ENCODE measurements around the gene NR2F2. TPM values are rescaled to one million over a fixed set of nuclear protein-coding genes. Genes with fewer than 3 reads are reported as not detected.

Gene NR2F2
- total and polyA plus RNA-seq, 2 of the 13 experiments (the other 11 are each of a cell fraction or from before 2014, with no cell fraction given): 3.5 to 4.7 TPM

DNA sequence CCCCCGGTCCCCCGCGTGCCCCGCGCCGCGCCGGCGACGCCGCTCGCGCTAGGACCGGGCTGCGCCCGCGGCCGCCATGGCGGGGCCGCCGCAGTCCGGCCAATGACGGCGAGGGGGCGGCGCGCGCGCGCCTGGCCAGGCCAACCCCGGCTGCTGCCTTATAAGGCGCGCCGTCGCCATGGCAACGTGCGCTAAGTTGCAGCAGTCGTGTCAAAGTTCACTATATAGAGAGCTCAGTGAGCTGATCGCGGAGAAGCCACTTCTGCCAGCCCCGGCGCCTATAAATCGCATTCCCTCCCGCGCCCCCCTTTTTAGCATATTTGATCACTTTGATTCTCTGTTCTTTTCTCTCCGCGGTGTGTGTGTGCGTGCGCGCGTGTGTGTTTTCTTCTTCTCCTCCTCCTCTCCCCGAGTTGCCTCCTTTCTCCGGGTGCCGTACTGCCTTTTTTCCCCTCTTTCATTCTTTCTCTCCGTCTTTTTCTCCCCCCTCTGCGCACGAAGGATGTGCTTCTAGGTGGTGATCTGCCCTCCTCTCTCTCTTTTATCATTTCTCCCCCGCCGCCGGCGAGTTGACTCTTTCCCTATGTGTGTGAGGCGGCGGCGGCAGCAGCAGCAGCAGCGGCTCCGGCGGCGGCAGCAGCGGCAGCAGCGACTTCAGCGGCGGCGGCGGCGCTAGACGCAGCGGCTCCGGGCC, at the start of gene NR2F2 (continued):
- peak; percentile 22; the same call in 1 of the 2 replicates for TF ChIP-seq ZBTB25 (CRISPR knock-in tag; IDR thresholded peaks at IDR 0.05)
- no peak for TF ChIP-seq MBNL3 (CRISPR knock-in tag; conservative IDR thresholded peaks at IDR 0.05)
- peak; percentile 56; the same call in 1 of the 2 replicates for TF ChIP-seq SP4 (CRISPR knock-in tag; IDR thresholded peaks at IDR 0.05)
- TF ChIP-seq SOX5 (CRISPR knock-in tag; IDR thresholded peaks at IDR 0.05; ENCODE audit: borderline replicate concordance): no peak
- TF ChIP-seq, protein P1, sequence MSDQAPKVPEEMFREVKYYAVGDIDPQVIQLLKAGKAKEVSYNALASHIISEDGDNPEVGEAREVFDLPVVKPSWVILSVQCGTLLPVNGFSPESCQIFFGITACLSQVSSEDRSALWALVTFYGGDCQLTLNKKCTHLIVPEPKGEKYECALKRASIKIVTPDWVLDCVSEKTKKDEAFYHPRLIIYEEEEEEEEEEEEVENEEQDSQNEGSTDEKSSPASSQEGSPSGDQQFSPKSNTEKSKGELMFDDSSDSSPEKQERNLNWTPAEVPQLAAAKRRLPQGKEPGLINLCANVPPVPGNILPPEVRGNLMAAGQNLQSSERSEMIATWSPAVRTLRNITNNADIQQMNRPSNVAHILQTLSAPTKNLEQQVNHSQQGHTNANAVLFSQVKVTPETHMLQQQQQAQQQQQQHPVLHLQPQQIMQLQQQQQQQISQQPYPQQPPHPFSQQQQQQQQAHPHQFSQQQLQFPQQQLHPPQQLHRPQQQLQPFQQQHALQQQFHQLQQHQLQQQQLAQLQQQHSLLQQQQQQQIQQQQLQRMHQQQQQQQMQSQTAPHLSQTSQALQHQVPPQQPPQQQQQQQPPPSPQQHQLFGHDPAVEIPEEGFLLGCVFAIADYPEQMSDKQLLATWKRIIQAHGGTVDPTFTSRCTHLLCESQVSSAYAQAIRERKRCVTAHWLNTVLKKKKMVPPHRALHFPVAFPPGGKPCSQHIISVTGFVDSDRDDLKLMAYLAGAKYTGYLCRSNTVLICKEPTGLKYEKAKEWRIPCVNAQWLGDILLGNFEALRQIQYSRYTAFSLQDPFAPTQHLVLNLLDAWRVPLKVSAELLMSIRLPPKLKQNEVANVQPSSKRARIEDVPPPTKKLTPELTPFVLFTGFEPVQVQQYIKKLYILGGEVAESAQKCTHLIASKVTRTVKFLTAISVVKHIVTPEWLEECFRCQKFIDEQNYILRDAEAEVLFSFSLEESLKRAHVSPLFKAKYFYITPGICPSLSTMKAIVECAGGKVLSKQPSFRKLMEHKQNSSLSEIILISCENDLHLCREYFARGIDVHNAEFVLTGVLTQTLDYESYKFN (CRISPR knock-in tag; conservative IDR thresholded peaks at IDR 0.05): peak; percentile 71
- no peak for TF ChIP-seq SOX6 (IDR thresholded peaks at IDR 0.05)
- peak; percentile 55 for TF ChIP-seq SOX6 (CRISPR knock-in tag; IDR thresholded peaks at IDR 0.05)
- TF ChIP-seq, protein P2, sequence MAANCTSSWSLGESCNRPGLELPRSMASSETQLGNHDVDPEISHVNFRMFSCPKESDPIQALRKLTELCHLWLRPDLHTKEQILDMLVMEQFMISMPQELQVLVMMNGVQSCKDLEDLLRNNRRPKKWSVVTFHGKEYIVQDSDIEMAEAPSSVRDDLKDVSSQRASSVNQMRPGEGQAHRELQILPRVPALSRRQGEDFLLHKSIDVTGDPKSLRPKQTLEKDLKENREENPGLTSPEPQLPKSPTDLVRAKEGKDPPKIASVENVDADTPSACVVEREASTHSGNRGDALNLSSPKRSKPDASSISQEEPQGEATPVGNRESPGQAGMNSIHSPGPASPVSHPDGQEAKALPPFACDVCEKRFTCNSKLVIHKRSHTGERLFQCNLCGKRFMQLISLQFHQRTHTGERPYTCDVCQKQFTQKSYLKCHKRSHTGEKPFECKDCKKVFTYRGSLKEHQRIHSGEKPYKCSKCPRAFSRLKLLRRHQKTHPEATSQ (CRISPR knock-in tag; IDR thresholded peaks at IDR 0.05; ENCODE audit: borderline replicate concordance): no peak
- TF ChIP-seq TBL1XR1 (IDR thresholded peaks at IDR 0.05; ENCODE audit: borderline replicate concordance, low read length, partially characterized antibody): no peak
- TF ChIP-seq CBX2 (IDR thresholded peaks at IDR 0.05; ENCODE audit: low read depth, low read length): no peak
- TF ChIP-seq CBX2 (CRISPR knock-in tag; IDR thresholded peaks at IDR 0.05; ENCODE audit: low read depth): no peak
- TF ChIP-seq ZHX2 (IDR thresholded peaks at IDR 0.05; ENCODE audit: low read depth): no peak
- no peak for TF ChIP-seq ZHX2 (CRISPR knock-in tag; IDR thresholded peaks at IDR 0.05; ENCODE audit: borderline replicate concordance)
- TF ChIP-seq ZC3H13 (CRISPR knock-in tag; IDR thresholded peaks at IDR 0.05): 0 out of 2 replicates have a peak, but pooled peaks have one; percentile 33
- 0 out of 2 replicates have a peak, but pooled peaks have one; percentile 71 for TF ChIP-seq SRY (CRISPR knock-in tag; IDR thresholded peaks at IDR 0.05)
- no peak for TF ChIP-seq ZNF501 (CRISPR knock-in tag; IDR thresholded peaks at IDR 0.05)
- TF ChIP-seq ZNF431 (CRISPR knock-in tag; IDR thresholded peaks at IDR 0.05; ENCODE audit: borderline replicate concordance, low read depth): no peak
- peak; percentile 79 to 83 for TF ChIP-seq POLR2A (IDR thresholded peaks at IDR 0.05; ENCODE audit: insufficient read depth in 1 of 2, low read depth in 2 of 2, low read length in 2 of 2)
